Measurements from ENCODE around the gene DDX1. TPM values are rescaled to one million over a fixed set of nuclear protein-coding genes. Genes with fewer than 3 reads are reported as not detected.

The DDX1 gene
- polyA plus RNA-seq, 1 donor (not counting 4 experiments of a cell fraction or from before 2014, with no cell fraction given): 140 TPM

DNA sequence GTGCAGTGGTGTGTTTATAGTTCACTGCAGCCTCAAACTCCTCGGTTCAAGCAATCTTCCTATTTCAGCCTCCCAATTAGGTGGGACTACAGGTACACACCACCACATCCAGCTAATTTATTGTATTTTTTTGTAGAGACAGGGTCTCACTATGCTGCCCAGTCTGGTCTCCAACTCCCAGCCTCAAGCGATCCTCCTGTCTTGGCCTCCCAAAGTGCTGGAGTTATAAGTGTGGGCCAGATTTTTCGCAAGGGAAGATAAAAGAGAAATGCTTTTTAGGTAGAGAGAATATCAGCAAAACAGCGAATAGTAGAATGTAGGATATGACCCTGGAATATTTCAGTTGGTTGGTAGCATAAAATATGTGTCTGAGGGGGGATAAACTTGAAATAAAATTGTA lies 4.3 kb downstream of the DDX1 start:
- H3K4me2 ChIP-seq (ENCODE audit: control insufficient read depth, extremely low read depth, insufficient read depth, low read depth, low read length): no peak overlapping the region
- peaks cover 42% of the 10 kb centered on the region for H3K79me2 ChIP-seq (ENCODE audit: control insufficient read depth, insufficient read depth, low read length)
- H3K36me3 ChIP-seq (ENCODE audit: control insufficient read depth in 2 of 2, extremely low read depth in 1 of 2, insufficient read depth in 2 of 2, low read length in 2 of 2): peaks cover 15 to 21% of the 10 kb centered on the region in 2 experiments
- FAIRE-seq (no peak), DNase-seq (ENCODE audit: low read depth, low spot score) (no peak)
- no peak for TF ChIP-seq EZH2 (IDR thresholded peaks at IDR 0.05; ENCODE audit: low read length)
- no peak overlapping the region for H3K27ac ChIP-seq (ENCODE audit: control insufficient read depth, insufficient read depth, low read length)
- dilution Hi-C loops (cut with MboI; ENCODE audit: extremely low pct_ligation_motif_present, low sequenced_read_pairs): no loop called here
- no peaks in the 10 kb centered on the region for H3K27me3 ChIP-seq (ENCODE audit: control insufficient read depth, extremely low read depth, insufficient read depth, low read length)
- no peaks in the 10 kb centered on the region for H3K9me1 ChIP-seq (ENCODE audit: control insufficient read depth, extremely low read depth, insufficient read depth, low read length)
- H3K4me3 ChIP-seq (ENCODE audit: control insufficient read depth in 2 of 3, extremely low read depth in 1 of 3, insufficient read depth in 2 of 3, low read depth in 1 of 3, low read length in 3 of 3): no peak overlapping the region
- no peaks in the 10 kb centered on the region for H3K9me3 ChIP-seq (ENCODE audit: control insufficient read depth, low read depth, low read length)
- H3K4me1 ChIP-seq (ENCODE audit: control insufficient read depth, extremely low read depth, insufficient read depth, low read length): peaks cover 8% of the 10 kb centered on the region
- H2AFZ ChIP-seq (ENCODE audit: control insufficient read depth, low read length): no peak overlapping the region
- H4K20me1 ChIP-seq (ENCODE audit: control insufficient read depth, extremely low read depth, insufficient read depth, low read length): no peaks in the 10 kb centered on the region
- H3K9ac ChIP-seq (ENCODE audit: control insufficient read depth, extremely low read depth, insufficient read depth, low read length): no peak overlapping the region

DNA sequence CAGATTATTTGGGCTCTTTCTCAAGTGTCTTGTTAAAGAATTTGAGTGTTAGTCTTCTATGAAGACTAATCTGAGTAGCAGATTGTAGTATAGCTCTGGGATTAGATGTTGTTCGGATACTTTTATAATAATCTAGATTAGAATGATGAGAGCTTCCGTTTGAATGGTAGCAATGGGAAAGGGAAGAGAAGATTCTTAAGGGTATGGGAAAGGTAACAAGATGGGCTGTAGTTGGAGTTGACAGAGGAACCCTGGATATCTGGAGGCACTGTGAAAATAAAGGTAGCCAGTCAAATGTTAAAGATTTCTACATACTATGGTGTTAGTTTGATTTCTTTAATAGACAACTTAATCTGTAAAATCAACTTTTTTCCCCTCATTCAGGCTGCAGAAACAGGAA lies 4.7 kb downstream of the DDX1 start:
- no peak overlapping the region for H2AFZ ChIP-seq (ENCODE audit: control insufficient read depth, low read length)
- DNase-seq (ENCODE audit: low read depth, low spot score) (no peak), FAIRE-seq (no peak)
- no peak overlapping the region for H3K27ac ChIP-seq (ENCODE audit: control insufficient read depth, insufficient read depth, low read length)
- no peaks in the 10 kb centered on the region for H3K9me3 ChIP-seq (ENCODE audit: control insufficient read depth, low read depth, low read length)
- no peak for TF ChIP-seq EZH2 (IDR thresholded peaks at IDR 0.05; ENCODE audit: low read length)
- TF ChIP-seq, protein P1, sequence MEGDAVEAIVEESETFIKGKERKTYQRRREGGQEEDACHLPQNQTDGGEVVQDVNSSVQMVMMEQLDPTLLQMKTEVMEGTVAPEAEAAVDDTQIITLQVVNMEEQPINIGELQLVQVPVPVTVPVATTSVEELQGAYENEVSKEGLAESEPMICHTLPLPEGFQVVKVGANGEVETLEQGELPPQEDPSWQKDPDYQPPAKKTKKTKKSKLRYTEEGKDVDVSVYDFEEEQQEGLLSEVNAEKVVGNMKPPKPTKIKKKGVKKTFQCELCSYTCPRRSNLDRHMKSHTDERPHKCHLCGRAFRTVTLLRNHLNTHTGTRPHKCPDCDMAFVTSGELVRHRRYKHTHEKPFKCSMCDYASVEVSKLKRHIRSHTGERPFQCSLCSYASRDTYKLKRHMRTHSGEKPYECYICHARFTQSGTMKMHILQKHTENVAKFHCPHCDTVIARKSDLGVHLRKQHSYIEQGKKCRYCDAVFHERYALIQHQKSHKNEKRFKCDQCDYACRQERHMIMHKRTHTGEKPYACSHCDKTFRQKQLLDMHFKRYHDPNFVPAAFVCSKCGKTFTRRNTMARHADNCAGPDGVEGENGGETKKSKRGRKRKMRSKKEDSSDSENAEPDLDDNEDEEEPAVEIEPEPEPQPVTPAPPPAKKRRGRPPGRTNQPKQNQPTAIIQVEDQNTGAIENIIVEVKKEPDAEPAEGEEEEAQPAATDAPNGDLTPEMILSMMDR (optimal IDR thresholded peaks at IDR 0.05 in 1 of 3, IDR thresholded peaks at IDR 0.05 in 1 of 3, conservative IDR thresholded peaks at IDR 0.05 in 1 of 3; ENCODE audit: extremely low read depth in 1 of 3, insufficient read depth in 2 of 3, low read length in 3 of 3): no peak
- H3K4me2 ChIP-seq (ENCODE audit: control insufficient read depth, extremely low read depth, insufficient read depth, low read depth, low read length): no peak overlapping the region
- H3K36me3 ChIP-seq (ENCODE audit: control insufficient read depth in 2 of 2, extremely low read depth in 1 of 2, insufficient read depth in 2 of 2, low read length in 2 of 2): peaks cover 18 to 25% of the 10 kb centered on the region in 2 experiments
- H3K9me1 ChIP-seq (ENCODE audit: control insufficient read depth, extremely low read depth, insufficient read depth, low read length): no peaks in the 10 kb centered on the region
- peaks cover 41% of the 10 kb centered on the region for H3K79me2 ChIP-seq (ENCODE audit: control insufficient read depth, insufficient read depth, low read length)
- H3K27me3 ChIP-seq (ENCODE audit: control insufficient read depth, extremely low read depth, insufficient read depth, low read length): no peaks in the 10 kb centered on the region
- H3K4me1 ChIP-seq (ENCODE audit: control insufficient read depth, extremely low read depth, insufficient read depth, low read length): peaks cover 5% of the 10 kb centered on the region
- H3K4me3 ChIP-seq (ENCODE audit: control insufficient read depth in 2 of 3, extremely low read depth in 1 of 3, insufficient read depth in 2 of 3, low read depth in 1 of 3, low read length in 3 of 3): no peak overlapping the region
- H4K20me1 ChIP-seq (ENCODE audit: control insufficient read depth, extremely low read depth, insufficient read depth, low read length): no peaks in the 10 kb centered on the region
- H3K9ac ChIP-seq (ENCODE audit: control insufficient read depth, extremely low read depth, insufficient read depth, low read length): no peak overlapping the region
- dilution Hi-C loops (cut with MboI; ENCODE audit: extremely low pct_ligation_motif_present, low sequenced_read_pairs): no loop called here

DNA sequence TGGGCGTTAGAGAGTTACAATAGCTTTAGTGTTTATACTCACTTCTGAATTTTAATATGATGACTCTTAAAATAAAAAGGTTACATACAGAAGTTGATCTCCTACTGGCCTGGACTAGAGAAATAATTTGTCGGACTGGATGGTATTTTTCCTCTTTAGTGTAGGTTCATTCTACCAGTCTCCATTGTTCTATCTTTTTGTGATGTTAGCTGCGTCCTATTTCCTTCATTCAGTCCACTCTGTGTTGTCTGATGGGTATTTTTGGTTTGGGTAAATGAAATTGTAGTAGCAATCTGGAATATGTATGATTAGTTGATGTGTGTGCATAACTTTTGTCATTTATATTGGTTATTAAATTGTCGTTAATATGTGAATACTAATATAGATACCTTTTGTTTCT lies 5.3 kb downstream of the DDX1 start:
- FAIRE-seq: peak; percentile 29
- H2AFZ ChIP-seq (ENCODE audit: control insufficient read depth, low read length): no peak overlapping the region
- no peak overlapping the region for H3K27ac ChIP-seq (ENCODE audit: control insufficient read depth, insufficient read depth, low read length)
- H3K27me3 ChIP-seq (ENCODE audit: control insufficient read depth, extremely low read depth, insufficient read depth, low read length): no peaks in the 10 kb centered on the region
- TF ChIP-seq, protein P1 (optimal IDR thresholded peaks at IDR 0.05 in 1 of 3, IDR thresholded peaks at IDR 0.05 in 1 of 3, conservative IDR thresholded peaks at IDR 0.05 in 1 of 3; ENCODE audit: extremely low read depth in 1 of 3, insufficient read depth in 2 of 3, low read length in 3 of 3): no peak
- TF ChIP-seq EZH2 (IDR thresholded peaks at IDR 0.05; ENCODE audit: low read length): no peak
- peaks cover 36% of the 10 kb centered on the region for H3K79me2 ChIP-seq (ENCODE audit: control insufficient read depth, insufficient read depth, low read length)
- H3K4me2 ChIP-seq (ENCODE audit: control insufficient read depth, extremely low read depth, insufficient read depth, low read depth, low read length): no peak overlapping the region
- DNase-seq (ENCODE audit: low read depth, low spot score): no peak
- H3K9me1 ChIP-seq (ENCODE audit: control insufficient read depth, extremely low read depth, insufficient read depth, low read length): no peaks in the 10 kb centered on the region
- H3K4me1 ChIP-seq (ENCODE audit: control insufficient read depth, extremely low read depth, insufficient read depth, low read length): peaks cover 5% of the 10 kb centered on the region
- peaks cover 19 to 25% of the 10 kb centered on the region in 2 experiments for H3K36me3 ChIP-seq (ENCODE audit: control insufficient read depth in 2 of 2, extremely low read depth in 1 of 2, insufficient read depth in 2 of 2, low read length in 2 of 2)
- H3K9ac ChIP-seq (ENCODE audit: control insufficient read depth, extremely low read depth, insufficient read depth, low read length): no peak overlapping the region
- no peaks in the 10 kb centered on the region for H4K20me1 ChIP-seq (ENCODE audit: control insufficient read depth, extremely low read depth, insufficient read depth, low read length)
- H3K9me3 ChIP-seq (ENCODE audit: control insufficient read depth, low read depth, low read length): no peaks in the 10 kb centered on the region
- dilution Hi-C loops (cut with MboI; ENCODE audit: extremely low pct_ligation_motif_present, low sequenced_read_pairs): no loop called here
- no peak overlapping the region for H3K4me3 ChIP-seq (ENCODE audit: control insufficient read depth in 2 of 3, extremely low read depth in 1 of 3, insufficient read depth in 2 of 3, low read depth in 1 of 3, low read length in 3 of 3)

Measured in keratinocyte (primary cell).